GM21825 (cell line): Measurements from ENCODE around the gene TPX2.

Source experiments
- ATAC-seq: cut with Tn5 transposase; IDR thresholded peaks from one replicate; pipeline ENCODE4 v1.9.1; 2021; ENCODE audit warnings: mild to moderate bottlenecking, moderate library complexity; ENCODE audit not compliant: unreplicated experiment

The TPX2 gene

DNA sequence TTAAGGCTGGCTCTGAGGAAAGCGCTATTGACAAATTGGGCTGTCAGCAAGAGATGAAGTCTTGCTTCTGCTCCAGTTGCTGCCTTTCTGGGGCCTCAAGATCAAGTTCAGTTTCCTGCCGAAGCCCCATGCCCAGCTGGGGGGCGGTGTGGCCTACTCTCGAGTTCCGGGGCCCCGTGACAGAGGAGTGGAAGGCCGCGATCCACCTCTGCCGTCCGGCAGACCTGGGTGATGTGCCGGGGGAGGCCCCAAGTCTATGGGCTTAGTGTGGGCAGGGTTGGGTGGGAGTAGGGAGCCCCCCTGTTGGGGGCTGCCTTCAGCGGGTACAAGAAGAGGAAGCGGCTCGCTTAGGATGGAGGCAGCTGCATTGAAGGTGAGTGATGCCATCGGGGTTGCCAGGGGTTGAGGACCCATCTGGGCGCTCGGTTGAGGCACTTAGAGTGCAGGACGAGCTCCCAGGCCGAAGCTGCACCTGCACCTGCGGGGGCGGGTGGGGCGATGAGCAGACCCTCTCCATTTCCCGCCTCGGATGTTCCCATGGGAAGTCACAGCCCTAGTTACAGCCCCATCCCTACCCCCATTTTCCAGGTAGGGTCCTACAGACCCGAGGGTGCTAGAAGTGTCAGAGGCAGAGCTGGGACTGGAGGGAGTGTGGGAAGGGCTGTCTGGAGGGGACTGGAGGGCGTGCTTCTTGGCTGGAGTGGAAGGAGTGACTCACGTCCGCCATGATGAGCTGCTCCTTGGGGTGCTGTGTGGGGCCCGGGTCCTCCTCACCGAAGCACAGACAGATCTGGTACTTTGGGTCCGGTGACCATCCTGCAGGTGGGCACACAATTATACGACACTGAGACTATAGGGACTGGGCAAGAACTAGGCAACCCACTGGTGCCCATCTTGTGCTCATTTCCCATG, 109.3 kb downstream of the TPX2 start:
- ATAC-seq, result no peak

DNA sequence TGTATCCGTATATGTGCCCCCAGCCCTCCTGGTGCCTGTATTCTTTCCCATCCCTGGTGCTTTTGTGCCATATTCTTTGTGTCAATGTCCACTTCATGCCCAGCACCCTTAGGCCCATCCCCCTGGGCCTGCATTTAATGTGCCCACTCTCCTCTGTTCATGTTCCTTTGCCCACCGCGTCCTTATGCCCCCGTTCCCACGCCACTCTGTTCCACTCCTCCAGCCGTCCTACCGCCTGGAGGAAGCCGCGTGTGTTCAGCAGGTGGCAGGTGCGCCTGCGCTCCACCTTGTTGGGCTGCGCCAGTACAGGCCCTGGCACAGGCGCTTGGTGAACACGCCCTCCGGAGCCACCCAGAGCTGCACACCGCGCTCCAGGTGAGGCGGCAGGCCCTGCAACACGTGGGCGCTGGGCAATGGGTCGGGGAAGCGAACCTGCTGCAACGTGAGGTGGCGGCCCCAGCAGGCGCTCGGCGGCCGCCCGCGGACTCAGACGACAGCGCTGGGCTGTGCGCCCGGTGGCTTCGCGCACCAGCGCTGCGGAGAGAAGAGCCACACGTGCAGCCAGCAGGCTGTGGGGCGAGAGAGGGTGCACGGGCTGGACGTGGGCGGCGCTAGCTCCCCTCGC, 110.3 kb downstream of the TPX2 start:
- no peak for ATAC-seq
